ENCODE results near the gene MPPED1.

MPPED1 gene

GRCh38 chr22:43432883-43433415 is 21.1 kb downstream of the MPPED1 start:
- DNase-seq (ENCODE audit: low spot score), result no peak

DNA sequence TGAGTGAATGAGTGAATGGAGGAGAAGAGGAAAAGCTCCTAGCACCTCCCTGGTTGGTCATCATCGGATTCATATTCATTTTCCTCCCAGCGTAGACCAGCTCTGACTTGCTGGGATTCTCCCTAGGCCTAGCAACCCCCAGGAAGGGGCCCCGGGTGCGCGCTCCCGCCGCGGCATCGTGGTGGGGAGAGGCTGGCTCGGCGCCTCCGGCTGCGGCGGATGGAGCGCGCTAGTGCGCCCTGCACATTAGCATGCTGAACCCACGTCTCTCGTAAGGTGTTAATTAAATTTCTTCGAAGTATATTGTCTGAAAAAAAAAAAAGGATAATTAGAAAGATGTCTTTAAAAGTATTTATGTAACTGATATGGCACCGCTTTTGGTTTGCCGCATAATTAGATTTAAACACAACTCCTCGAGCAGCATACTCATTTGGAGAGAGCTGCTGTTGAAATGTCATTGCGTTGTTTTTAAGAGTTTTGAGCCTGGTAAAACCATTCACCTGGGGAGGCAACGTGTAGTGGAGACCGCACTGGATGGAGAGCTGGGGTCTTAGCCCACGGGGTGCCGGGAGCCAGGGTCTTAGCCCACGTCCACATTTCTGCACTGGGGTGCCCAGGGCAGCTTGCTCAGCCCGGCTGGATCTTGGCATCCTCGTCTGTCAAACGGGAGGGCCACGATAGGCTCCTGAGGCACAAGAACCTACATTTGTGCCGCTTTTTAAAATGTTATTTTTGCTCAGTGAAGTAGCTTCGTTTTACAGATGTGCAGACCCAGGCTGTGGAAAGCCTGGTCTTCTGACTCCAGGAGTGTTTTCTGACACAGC is 21.8 kb downstream of the MPPED1 start:
- no peak for DNase-seq (ENCODE audit: low spot score)

- DNase-seq (ENCODE audit: low spot score), result no peak
These were observed 22.6 kb downstream of the MPPED1 start for GRCh38 chr22:43434275-43434927.

GRCh38 chr22:43434928-43435311 is 23.1 kb downstream of the MPPED1 start:
- DNase-seq (ENCODE audit: low spot score), result no peak

- DNase-seq (ENCODE audit: low spot score), result no peak
These were observed 24.3 kb downstream of the MPPED1 start for GRCh38 chr22:43435851-43436811.

DNA sequence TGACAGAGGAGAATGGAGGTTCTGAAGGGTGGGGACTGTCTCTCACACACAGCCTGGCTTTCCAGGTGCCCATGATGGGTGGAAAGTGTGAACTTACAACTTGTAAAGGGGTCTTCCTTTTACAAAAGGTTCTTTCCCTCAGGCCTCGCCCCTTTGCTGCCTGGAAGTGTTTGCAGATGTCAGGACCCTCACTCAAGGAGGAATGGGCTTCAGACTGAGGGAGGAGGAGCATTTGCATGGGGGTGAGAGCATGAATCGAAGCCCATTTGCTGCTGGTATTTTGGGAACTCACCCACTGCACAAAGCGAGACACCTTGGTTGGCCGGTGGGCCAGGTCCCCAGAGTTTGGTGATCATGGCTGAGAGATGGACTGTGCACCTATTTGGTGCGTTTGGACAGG is 25.1 kb downstream of the MPPED1 start:
- DNase-seq (ENCODE audit: low spot score), result no peak

DNA sequence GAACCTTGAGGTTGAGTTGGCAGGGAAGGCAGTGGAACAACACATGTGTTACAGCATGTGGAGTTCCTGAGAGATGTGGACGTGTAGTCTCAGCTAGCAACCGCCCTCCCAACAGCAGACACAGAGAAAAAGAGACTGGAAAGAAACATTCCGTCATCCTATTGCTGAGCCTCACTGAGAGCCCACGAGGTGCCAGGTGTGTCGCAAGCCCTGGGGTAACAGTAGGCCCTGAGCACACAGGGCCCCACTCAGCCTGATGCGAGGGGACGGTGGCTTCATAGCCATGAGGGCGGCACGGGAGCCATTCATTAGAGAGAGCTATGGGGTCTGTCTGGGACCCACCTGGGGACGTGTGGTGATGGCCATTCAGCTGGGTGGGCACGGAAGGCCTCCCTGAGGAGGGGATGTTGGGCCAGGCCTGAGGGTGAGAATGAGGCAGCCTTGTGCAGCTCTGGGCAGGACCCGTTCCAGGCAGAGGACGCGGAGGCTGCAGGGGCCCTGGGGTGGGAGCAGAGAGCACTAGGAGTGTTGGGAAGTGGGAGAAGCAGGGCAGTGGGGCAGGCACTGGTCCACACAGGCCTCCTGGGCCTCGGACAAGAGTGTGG is 26.2 kb downstream of the MPPED1 start:
- no peak for DNase-seq (ENCODE audit: low spot score)

DNA sequence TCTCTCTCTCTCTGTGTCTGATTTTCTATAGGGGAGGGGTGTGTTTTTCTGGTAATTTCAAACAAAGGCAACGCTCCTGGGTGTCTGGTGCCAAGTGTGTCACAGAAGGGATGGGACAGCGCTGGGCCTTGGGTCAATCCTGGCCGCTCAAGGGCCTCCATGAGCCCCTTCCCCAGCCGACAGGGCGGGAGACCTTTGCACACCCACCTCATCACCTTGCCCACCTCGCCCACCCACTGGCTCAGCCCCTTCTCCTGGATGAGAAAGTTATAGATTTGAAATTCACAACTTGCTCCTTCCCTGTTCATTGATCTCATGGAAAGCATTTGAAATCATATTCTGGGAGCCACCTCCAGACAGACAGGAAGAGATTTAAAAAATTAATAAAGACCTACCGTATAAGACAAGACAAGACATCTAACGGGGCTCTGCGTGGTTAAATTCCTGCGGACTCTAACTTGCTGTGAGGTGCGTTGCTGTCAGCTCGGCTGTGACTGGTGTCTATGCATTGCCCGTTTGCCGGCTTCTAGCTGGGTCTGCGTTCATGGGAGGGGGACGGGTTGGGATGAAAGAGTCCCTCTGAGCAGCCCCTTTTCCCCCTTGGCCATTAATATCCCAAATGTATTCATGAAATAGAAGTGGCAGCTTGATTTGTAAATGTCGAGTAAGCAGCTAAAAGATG is 27.0 kb downstream of the MPPED1 start:
- no peak for DNase-seq (ENCODE audit: low spot score)

- DNase-seq (ENCODE audit: low spot score), result no peak
These were observed 27.7 kb downstream of the MPPED1 start for GRCh38 chr22:43439368-43440103.

GRCh38 chr22:43440104-43440387 is 28.2 kb downstream of the MPPED1 start:
- DNase-seq (ENCODE audit: low spot score), result no peak

DNA sequence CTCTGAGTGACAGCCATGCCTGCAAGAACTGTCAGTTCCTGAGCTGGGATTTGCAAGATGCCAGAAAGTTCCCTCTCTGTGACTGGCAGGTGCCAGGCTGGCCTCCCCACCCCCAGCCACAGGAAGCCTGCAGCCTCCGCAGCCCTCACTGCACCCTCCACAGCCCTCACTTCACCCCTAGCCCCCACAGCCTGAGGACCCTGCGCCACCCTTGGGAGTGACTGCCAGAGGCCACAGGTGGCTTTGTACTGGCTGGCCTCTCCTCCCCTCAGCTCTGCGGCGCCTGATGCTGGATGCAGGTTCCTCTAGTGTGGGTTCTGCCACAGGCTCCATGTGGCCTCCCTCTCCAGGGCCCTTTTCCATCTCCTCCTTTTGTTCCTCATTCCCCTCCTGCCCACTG is 28.7 kb downstream of the MPPED1 start:
- DNase-seq (ENCODE audit: low spot score), result no peak

- DNase-seq (ENCODE audit: low spot score), result no peak
These were observed 29.4 kb downstream of the MPPED1 start for GRCh38 chr22:43441216-43441615.

DNA sequence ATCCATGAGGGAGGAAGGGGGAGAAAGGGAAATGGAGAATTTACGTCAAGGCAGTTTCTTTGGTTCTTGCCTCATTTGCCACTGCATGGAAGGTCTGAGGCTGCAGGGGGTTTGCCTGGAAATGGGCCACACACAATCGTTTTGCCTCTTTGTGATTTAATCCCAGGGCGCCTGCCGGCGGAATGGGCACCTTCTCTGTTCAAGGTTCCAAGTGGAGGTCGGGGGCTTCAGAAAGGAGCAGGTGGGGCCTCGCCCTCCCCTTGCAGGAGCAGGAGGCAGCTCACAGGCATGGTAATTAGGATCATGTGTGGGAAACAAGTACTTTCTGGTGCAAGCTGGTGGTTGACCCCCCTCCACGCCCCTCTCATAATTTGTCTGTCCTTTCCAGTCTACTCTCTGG is 29.9 kb downstream of the MPPED1 start:
- DNase-seq (ENCODE audit: low spot score), result no peak

DNA sequence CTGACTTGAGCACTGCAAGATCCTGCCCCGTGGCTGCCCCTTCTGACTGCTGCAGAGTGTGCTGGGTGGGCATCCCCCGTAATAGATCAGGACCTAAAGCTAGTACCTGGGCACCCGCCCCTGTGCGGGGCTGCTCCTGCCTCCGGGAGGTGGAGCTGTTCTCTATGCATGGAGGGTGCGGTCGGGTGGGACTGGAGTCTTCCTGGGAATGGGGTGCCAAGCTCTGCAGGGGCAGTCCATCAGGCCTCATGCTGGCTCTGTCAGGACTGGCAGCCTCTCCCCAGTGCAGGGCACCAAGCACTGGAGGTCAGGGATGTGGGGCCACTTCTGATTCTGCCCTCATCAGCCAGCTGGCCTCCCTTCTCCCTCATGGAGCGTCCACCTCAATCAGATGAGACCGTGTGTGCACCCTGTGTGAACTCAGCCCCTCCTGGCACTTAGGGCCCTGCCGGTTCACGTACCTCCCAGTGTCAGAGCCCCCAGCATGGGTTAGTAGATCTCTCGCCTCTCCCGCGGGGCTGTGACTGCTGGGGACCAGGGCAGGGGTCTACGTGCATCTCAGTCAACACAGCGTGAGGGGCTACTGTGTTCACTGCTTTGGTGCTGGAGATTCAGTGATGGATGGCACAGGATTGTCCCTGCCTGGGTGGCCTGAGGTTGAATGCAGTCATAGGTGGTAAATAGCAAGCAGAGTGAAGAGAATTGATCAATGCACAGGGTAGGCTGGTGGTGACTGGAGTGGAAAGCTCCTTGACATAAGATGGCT is 30.8 kb downstream of the MPPED1 start:
- no peak for DNase-seq (ENCODE audit: low spot score)

DNA sequence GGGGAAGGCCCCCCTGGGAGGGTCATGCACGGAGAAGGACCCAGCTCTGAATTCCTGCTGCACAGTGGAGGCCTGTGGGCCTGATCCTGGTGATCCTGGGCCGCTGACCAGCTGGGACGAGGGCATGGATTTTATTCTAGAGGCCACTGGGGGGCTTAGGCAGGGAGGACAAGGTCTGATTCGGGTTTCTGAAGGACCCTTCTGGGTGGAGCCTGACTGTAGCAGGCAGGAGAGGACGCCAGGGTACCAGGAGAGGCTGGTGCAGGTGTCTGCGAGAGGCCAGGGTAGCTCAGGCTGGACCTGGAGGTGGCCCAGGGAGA is 31.3 kb downstream of the MPPED1 start:
- no peak for DNase-seq (ENCODE audit: low spot score)

GRCh38 chr22:43446037-43446803 is 34.4 kb downstream of the MPPED1 start:
- DNase-seq (ENCODE audit: low spot score), result no peak

- no peak for DNase-seq (ENCODE audit: low spot score)
These were observed 35.1 kb downstream of the MPPED1 start for GRCh38 chr22:43446916-43447315.

DNA sequence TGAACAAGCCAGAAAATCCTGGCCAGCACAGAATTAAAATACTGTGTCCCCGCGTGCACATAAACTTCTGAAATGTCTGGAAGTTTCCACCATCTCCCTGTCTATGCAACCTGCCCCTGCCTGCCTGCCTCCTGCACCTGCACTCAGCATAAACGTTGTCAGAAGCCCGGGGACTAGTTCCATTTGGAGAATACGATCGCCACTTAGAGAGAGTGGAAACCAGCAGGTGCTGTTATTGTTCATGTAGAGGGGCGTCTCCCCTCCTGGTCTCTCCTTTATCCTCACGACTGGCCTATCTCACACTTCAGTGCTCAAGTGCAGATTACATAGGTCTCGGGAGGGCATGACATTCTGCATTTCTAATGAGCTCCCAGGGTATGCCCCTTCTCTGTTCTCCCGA is 35.6 kb downstream of the MPPED1 start:
- DNase-seq (ENCODE audit: low spot score), result no peak

DNA sequence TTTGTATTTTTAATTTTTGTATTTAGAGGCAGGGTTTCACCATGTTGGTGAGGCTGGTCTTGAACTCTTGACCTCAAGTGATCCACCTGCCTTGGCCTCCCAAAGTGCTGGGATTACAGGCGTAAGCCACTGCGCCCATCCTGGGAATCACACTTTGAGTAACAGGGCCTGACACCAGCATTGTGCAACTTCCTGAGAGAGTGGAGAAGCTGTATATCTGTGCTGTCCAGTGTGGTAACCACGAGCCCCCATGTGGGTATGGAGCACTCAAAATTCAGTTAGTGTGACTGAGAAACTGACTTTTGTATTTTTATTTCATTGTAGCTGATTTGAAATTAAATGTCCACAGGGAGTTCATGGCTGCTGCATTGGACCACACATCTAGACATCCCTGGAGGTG is 36.2 kb downstream of the MPPED1 start:
- DNase-seq (ENCODE audit: low spot score), result no peak

All from Ammon's horn (tissue), 1 donor.